Measurements from ENCODE around the gene ATP6V0D1.

ATP6V0D1 gene

DNA sequence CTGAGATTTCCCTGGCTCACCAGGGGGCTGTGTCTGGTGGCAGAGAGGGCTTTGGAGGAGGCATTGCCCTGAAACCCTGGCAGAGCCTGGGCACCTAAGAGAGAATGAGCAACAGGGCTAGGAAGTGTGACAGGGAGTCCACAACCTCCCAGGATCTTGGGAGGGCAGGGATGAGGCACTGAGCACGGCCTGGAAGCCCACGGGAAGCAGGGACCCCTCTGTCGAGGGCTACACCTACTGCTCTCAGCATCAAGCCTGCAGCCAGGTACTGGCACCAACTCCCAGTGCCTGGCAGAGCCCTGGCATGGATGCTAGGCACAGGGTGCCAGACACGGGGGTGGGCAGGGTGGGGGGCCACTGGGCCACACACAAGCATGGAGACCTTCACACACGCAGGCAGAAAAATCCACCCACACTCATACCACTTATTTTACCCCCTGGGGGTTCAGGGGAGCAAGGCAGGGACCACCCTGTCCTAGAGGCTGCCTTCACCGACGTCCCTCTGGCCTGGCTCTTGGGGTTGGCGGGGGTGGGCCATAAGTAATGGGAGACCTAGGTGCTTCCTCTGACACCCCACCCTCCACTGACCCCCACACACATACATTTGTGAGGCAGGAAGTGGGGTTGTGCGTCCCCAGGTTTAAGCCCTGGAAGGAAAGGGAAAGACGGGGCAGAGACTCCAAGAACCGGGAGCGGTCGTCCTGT, 51.0 kb downstream of the ATP6V0D1 start:
- TF ChIP-seq, protein P1, sequence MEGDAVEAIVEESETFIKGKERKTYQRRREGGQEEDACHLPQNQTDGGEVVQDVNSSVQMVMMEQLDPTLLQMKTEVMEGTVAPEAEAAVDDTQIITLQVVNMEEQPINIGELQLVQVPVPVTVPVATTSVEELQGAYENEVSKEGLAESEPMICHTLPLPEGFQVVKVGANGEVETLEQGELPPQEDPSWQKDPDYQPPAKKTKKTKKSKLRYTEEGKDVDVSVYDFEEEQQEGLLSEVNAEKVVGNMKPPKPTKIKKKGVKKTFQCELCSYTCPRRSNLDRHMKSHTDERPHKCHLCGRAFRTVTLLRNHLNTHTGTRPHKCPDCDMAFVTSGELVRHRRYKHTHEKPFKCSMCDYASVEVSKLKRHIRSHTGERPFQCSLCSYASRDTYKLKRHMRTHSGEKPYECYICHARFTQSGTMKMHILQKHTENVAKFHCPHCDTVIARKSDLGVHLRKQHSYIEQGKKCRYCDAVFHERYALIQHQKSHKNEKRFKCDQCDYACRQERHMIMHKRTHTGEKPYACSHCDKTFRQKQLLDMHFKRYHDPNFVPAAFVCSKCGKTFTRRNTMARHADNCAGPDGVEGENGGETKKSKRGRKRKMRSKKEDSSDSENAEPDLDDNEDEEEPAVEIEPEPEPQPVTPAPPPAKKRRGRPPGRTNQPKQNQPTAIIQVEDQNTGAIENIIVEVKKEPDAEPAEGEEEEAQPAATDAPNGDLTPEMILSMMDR (conservative IDR thresholded peaks at IDR 0.05; ENCODE audit: control insufficient read depth, insufficient read depth, low read depth, low read length), result no peak
- DNase-seq (ENCODE audit: low read depth), result no peak
- H3K4me3 ChIP-seq (ENCODE audit: control insufficient read depth, low read depth, low read length), result no peak overlapping the region

DNA sequence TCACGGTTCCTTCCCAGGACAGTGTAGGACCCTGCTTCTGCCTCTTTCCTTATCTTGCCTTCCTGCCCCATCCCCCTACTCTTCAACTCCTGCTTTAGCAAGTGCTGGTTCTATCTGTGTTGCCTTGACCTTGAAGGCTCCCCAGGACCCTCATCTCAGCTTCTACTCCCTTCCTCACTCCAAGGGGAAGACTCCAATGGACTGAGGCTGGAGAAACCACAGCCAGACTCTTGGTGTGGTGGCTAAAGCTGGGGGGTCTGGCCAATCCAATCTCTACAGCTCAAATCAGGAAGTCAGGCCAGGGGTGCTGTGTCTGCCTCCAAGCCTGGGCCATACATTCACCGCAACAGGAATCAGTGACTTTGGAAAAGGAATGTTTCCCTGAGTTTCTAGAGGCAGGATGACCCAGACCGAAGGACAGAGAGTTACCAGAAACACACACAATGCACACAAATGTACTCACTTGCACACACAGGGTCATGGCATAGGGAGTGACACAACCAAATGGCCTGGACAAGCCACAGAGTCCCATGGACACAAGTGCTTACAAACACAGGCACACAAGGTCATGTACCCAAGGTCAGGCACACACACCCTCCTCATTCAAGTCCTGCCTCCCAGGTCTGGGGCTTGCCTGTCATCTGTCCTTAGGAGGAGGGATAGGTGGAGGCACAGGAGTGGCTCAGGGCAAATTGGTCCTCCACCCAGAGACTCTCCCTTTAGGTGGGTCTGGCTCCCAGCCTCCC, 51.7 kb downstream of the ATP6V0D1 start:
- TF ChIP-seq, protein P1 (conservative IDR thresholded peaks at IDR 0.05; ENCODE audit: control insufficient read depth, insufficient read depth, low read depth, low read length), result no peak
- no peak overlapping the region for H3K4me3 ChIP-seq (ENCODE audit: control insufficient read depth, low read depth, low read length)
- DNase-seq (ENCODE audit: low read depth), result no peak

DNA sequence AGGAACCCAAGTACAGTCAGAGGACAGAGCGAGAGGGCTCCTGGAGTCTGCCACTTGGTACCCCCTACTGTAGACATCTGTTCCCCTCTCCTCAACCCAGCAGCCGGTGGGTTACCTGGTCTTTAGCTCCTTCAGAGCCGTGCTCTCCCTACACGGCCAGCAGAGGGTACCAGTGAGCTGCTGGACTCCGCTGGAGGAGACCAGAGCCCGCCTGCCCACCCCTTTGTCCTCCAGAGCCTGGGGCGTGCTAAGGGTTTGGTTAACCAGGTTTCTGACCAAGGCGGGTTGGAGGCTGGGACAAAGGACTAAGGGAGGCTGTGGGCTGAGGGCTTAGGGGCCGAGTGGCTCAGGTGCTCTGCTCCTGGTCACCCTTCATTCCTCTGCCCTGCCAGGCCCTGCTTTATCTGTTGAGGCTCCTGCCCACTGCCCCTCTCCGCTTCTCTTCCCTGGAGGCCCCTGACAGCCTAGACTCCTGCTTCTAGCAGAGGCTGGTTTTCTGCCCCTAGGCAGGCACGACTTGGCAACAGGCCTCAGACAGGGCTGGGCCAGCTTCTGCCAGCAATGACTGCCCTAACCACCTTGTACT, 52.7 kb downstream of the ATP6V0D1 start:
- no peak overlapping the region for H3K4me3 ChIP-seq (ENCODE audit: control insufficient read depth, low read depth, low read length)
- DNase-seq (ENCODE audit: low read depth), result peak; percentile 60
- TF ChIP-seq, protein P1 (conservative IDR thresholded peaks at IDR 0.05; ENCODE audit: control insufficient read depth, insufficient read depth, low read depth, low read length), result peak; percentile 86

DNA sequence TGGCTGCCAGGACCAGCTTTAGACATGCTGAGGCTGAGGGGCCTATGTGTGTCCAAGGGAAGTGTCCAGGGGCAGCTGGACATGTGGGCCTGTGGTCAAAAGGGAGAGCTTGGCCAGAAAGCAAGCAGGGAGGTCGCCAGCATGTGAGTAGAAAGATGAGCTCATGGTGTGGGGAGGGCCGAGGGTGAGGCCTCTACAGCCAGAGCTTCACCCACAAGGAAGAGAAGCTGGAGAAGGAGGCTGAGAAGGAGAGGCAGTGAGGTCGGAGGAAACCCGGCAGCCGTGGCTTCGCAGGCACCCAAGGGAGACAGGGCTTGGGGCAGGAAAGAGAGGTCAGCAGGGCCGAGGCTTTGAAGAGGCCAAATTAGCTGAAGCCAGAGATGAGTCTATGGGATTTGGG, 54.0 kb downstream of the ATP6V0D1 start:
- peak; percentile 57 for DNase-seq (ENCODE audit: low read depth)
- TF ChIP-seq, protein P1 (conservative IDR thresholded peaks at IDR 0.05; ENCODE audit: control insufficient read depth, insufficient read depth, low read depth, low read length), result no peak
- H3K4me3 ChIP-seq (ENCODE audit: control insufficient read depth, low read depth, low read length), result no peak overlapping the region

DNA sequence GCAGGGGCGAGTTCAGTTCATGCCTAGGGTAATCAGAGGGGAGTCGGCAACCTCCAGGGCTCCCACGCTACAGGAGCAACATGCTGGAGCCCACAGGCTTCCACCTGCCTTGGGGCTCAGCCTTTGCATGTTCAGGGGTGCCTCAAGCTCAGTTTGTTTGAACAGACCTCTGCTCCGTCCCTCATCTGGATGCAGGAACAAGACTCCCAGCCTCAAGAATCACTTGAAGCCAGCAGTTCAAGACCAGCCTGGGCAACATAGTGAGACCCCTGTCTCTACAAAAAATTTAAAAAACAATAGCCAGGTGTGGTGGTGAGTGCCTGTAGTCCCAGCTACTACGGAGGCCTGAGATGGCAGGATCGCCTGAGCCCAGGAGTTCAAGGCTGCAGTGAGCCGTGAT, 54.9 kb downstream of the ATP6V0D1 start:
- DNase-seq (ENCODE audit: low read depth), result no peak
- H3K4me3 ChIP-seq (ENCODE audit: control insufficient read depth, low read depth, low read length), result no peak overlapping the region
- TF ChIP-seq, protein P1 (conservative IDR thresholded peaks at IDR 0.05; ENCODE audit: control insufficient read depth, insufficient read depth, low read depth, low read length), result no peak

DNA sequence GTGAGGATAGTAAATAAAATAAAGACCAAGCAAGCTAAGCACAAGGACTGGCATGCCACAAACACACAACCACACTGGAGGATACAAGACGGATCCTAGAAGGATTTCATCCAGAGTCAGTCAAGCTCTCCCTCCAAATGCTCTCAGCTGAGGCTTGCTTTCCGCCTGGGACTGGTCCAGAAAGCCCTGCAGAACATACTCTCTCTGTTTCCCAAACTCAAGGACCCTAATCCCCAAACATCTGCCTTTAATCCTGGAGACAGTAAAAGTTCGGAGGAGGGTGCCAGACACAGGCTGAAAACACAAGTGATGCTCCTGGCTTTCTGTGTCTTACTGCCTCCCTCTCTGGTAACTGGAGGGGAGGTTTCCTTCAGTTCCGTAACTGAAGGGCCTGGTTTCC, 55.4 kb downstream of the ATP6V0D1 start:
- TF ChIP-seq, protein P1 (conservative IDR thresholded peaks at IDR 0.05; ENCODE audit: control insufficient read depth, insufficient read depth, low read depth, low read length), result no peak
- DNase-seq (ENCODE audit: low read depth), result no peak
- H3K4me3 ChIP-seq (ENCODE audit: control insufficient read depth, low read depth, low read length), result no peak overlapping the region
